Lung (tissue), 5 donors: ENCODE data around the gene MYO5B. TPM values are rescaled to one million over a fixed set of nuclear protein-coding genes. Genes with fewer than 3 reads are reported as not detected.

ENCODE experiments used
- polyA plus RNA-seq, 2 donors: library from polyadenylated mRNA; stranded (reverse); fragments of 200-250 nt; gene quantifications; one replicate each; pipeline ENCODE4 v1.2.1, GENCODE V29; 2013
- small RNA-seq: library from RNA; depleted of rRNA; stranded (forward); fragments of <200 nt; gene quantifications from one replicate; pipeline ENCODE3, GENCODE V24; 2014; ENCODE audit warnings: low replicate concordance
- total RNA-seq, 2 donors: library from RNA; depleted of rRNA in 1 of 2; stranded (reverse); fragments of >200 nt in 1 of 2; gene quantifications; one replicate each; pipeline ENCODE4 v1.2.1, GENCODE V29; 2014 to 2021
- donor health status: Bipolar disorder and iron deficiency.
- donor health status: healthy.
- donor health status: DM: yes; HTN: yes; CAD: no.

The MYO5B gene
- total and polyA plus RNA-seq, 4 donors = 9.7 to 25.6 (median 19.7) TPM

Small RNA genes within 50 kb of the gene (small RNA-seq; reads per million reads assigned to genes)
- not detected for gene RF00019
- not detected for gene RF00283
- gene RN7SL310P = not detected
- not detected for gene RNA5SP457
- gene SCARNA17 = not detected

Other genes starting within 250 kb of the MYO5B start
- gene CFAP53, start 71.3 kb upstream of the MYO5B start, total RNA-seq = 1 to 10 TPM; 5.3 to 7.1 TPM
- 1 to 10 TPM; 5.0 to 5.8 TPM for gene CFAP53, start 71.3 kb upstream of the MYO5B start, polyA plus RNA-seq
- gene MBD1, start 86.4 kb upstream of the MYO5B start, total RNA-seq = 10 to 100 TPM; 69.9 to 81.5 TPM
- 10 to 100 TPM; 24.0 to 48.3 TPM for gene MBD1, start 86.4 kb upstream of the MYO5B start, polyA plus RNA-seq
- gene CXXC1, start 92.5 kb upstream of the MYO5B start, total RNA-seq = 10 to 100 TPM; 39.2 to 77.5 TPM
- gene CXXC1, start 92.5 kb upstream of the MYO5B start, polyA plus RNA-seq = 10 to 100 TPM; 66.5 to 74.4 TPM
- 1 to 10 TPM in 1 of 2 donors, under 1 TPM in 1; 0.49 to 1.3 TPM for gene SKA1, start 179.9 kb upstream of the MYO5B start, total RNA-seq
- gene SKA1, start 179.9 kb upstream of the MYO5B start, polyA plus RNA-seq = under 1 TPM; 0.52 to 0.57 TPM